Cardiac muscle cell (in vitro differentiated cells and primary cell): Measurements from ENCODE around the gene NOL11. TPM values are rescaled to one million over a fixed set of nuclear protein-coding genes. Genes with fewer than 3 reads are reported as not detected.

Experiments
- DNase-seq, 2 donors: peaks; one replicate each; pipeline versions ENCODE4 v3.0.0 to v3.0.0-alpha.2; 2010 to 2017; ENCODE audit warnings: low read depth in 1 of 2, low spot score in 1 of 2
- H3K27ac ChIP-seq: fragments of 200-600 bp; sonication (generic); 2 replicates; pipeline ENCODE4 v1.5.1; 2016
- H3K27me3 ChIP-seq: fragments of 200-600 bp; sonication (generic); 2 replicates; pipeline ENCODE4 v1.6.0; 2016; ENCODE audit warnings: control low read depth
- H3K36me3 ChIP-seq: fragments of 200-600 bp; sonication (generic); 2 replicates; pipeline ENCODE4 v1.5.1; 2016; ENCODE audit warnings: control low read depth
- H3K4me1 ChIP-seq: fragments of 200-600 bp; sonication (generic); 2 replicates; pipeline ENCODE4 v1.8.1; 2017; ENCODE audit warnings: low read depth, mild to moderate bottlenecking, mixed run types
- H3K4me3 ChIP-seq: fragments of 200-600 bp; sonication (generic); 2 replicates; pipeline ENCODE4 v1.5.1; 2016; ENCODE audit warnings: mild to moderate bottlenecking
- H3K9me3 ChIP-seq: fragments of 200-600 bp; sonication (generic); 2 replicates; pipeline ENCODE4 v1.5.1; 2017; ENCODE audit warnings: low read depth, mild to moderate bottlenecking, control low read depth
- CTCF ChIP-seq: IDR thresholded peaks from 2 replicates; pipeline ENCODE4 v1.5.1; 2012; ENCODE audit warnings: low read depth, mild to moderate bottlenecking, low read length
- polyA plus RNA-seq: library from polyadenylated mRNA; unstranded; fragments of >200 nt; fragmentation: Nextera tagmentation; extraction: Ambion mirVana; gene quantifications from 2 replicates; pipeline ENCODE4 v1.2.1, GENCODE V29; 2016
- total RNA-seq: library from RNA; depleted of rRNA; stranded (reverse); fragments of >200 nt; gene quantifications from 2 replicates; pipeline ENCODE4 v1.2.3, GENCODE V29; 2016

NOL11 gene
- total and polyA plus RNA-seq, 2 experiments from 2014 or later: 25.0 to 46.3 TPM

GRCh38 chr17:67678414-67678813 is 39.3 kb upstream of the NOL11 start:
- Histone ChIP-seq H3K9me3 (no peaks in the 10 kb centered on the region), H3K27ac (no peak overlapping the region), H3K36me3 (no peaks in the 10 kb centered on the region), H3K4me3 (no peak overlapping the region), H3K27me3 (no peaks in the 10 kb centered on the region), H3K4me1 (peaks cover 8% of the 10 kb centered on the region)
- no peak for DNase-seq
- no peak for TF ChIP-seq CTCF

- Histone ChIP-seq H3K4me3 (no peak overlapping the region), H3K4me1 (peaks cover 8% of the 10 kb centered on the region), H3K27ac (no peak overlapping the region), H3K9me3 (no peaks in the 10 kb centered on the region), H3K36me3 (no peaks in the 10 kb centered on the region), H3K27me3 (no peaks in the 10 kb centered on the region)
- no peak for TF ChIP-seq CTCF
- DNase-seq: no peak
Measured at GRCh38 chr17:67679225-67679624, 38.5 kb upstream of the NOL11 start.

- Histone ChIP-seq H3K36me3 (no peaks in the 10 kb centered on the region), H3K27ac (no peak overlapping the region), H3K4me3 (no peak overlapping the region), H3K9me3 (no peaks in the 10 kb centered on the region), H3K27me3 (no peaks in the 10 kb centered on the region), H3K4me1 (peaks cover 8% of the 10 kb centered on the region)
- DNase-seq: no peak
- TF ChIP-seq CTCF: no peak
Measured at GRCh38 chr17:67679721-67680120, 38.0 kb upstream of the NOL11 start.

- peaks cover 8% of the 10 kb centered on the region for H3K4me1 ChIP-seq
- H3K36me3 ChIP-seq: no peaks in the 10 kb centered on the region
- H3K4me3 ChIP-seq: no peak overlapping the region
- no peak overlapping the region for H3K27ac ChIP-seq
- no peak for TF ChIP-seq CTCF
- H3K9me3 ChIP-seq: no peaks in the 10 kb centered on the region
- H3K27me3 ChIP-seq: no peaks in the 10 kb centered on the region
- DNase-seq: no peak
Measured at GRCh38 chr17:67680445-67681224, 37.1 kb upstream of the NOL11 start.

- no peaks in the 10 kb centered on the region for H3K27me3 ChIP-seq
- no peaks in the 10 kb centered on the region for H3K9me3 ChIP-seq
- no peak overlapping the region for H3K4me3 ChIP-seq
- H3K36me3 ChIP-seq: no peaks in the 10 kb centered on the region
- no peak overlapping the region for H3K27ac ChIP-seq
- no peak for TF ChIP-seq CTCF
- peaks cover 5% of the 10 kb centered on the region for H3K4me1 ChIP-seq
- DNase-seq: no peak
Measured at GRCh38 chr17:67682196-67682595, 35.5 kb upstream of the NOL11 start.
